A549 (cell line): ENCODE results near the gene PAK4. TPM values are rescaled to one million over a fixed set of nuclear protein-coding genes. Genes with fewer than 3 reads are reported as not detected.
A peak's percentile ranks its signal among the peaks of the same experiment; 100 is the strongest.

Experiments
- ATAC-seq, 2 experiments: fragments of 200-7000 bp in 1 of 2; fragments of >200 bp in 1 of 2; cut with Nextera tagmentation in 1 of 2; cut with Tn5 transposase in 1 of 2; 3 replicates each; pipeline versions ENCODE4 v1.8.0 to v1.9.1; 2018 to 2020; ENCODE audit warnings: mild to moderate bottlenecking in 1 of 2, moderate library complexity in 1 of 2
- CTCF ChIA-PET: fragments of 300-600 bp; sonication (Branson Sonifier 250); formaldehyde crosslinking; extraction: SDS; loops from one replicate; lab custom pipeline; 2021; ENCODE audit warnings: antibody characterized with exemption, inconsistent platforms; lab: Yijun Ruan, JAX
- POLR2A ChIA-PET: fragments of 350-600 bp; formaldehyde crosslinking; extraction: SDS; loops from one replicate; lab custom pipeline; 2021; ENCODE audit warnings: antibody characterized with exemption, inconsistent platforms; lab: Yijun Ruan, JAX
- DNase-seq, 2 experiments: peaks; one replicate each; pipeline versions ENCODE4 v3.0.0 to v3.0.0-alpha.2; 2011 to 2016; ENCODE audit warnings: low read depth in 1 of 2, low spot score in 1 of 2
- FAIRE-seq: peaks from 2 replicates; lab custom pipeline; 2011; peaks lifted over from hg19 to GRCh38; lab: Jason Lieb, UNC
- H3K27ac ChIP-seq, 2 experiments: fragments of >200 bp; sonication (Bioruptor Twin); formaldehyde crosslinking; 3 replicates each; pipeline ENCODE4 v1.5.1; 2016 to 2017
- H3K4me1 ChIP-seq: fragments of >200 bp; sonication (Bioruptor Twin); formaldehyde crosslinking; 3 replicates; pipeline ENCODE4 v1.6.1; 2016
- H3K4me2 ChIP-seq: fragments of >200 bp; sonication (Bioruptor Twin); formaldehyde crosslinking; 3 replicates; pipeline ENCODE4 v1.6.1; 2016
- H3K4me3 ChIP-seq: fragments of >200 bp; sonication (Bioruptor Twin); formaldehyde crosslinking; 3 replicates; pipeline ENCODE4 v1.5.1; 2016
- H3K9me3 ChIP-seq: fragments of >200 bp; sonication (Bioruptor Twin); formaldehyde crosslinking; 3 replicates; pipeline ENCODE4 v1.6.1; 2016
- BHLHE40 ChIP-seq: IDR thresholded peaks from 2 replicates; pipeline ENCODE4 v1.6.1; 2012; ENCODE audit warnings: low read depth, low read length, inconsistent platforms
- CBX2 ChIP-seq: fragments of 200-600 bp; sonication (generic); IDR thresholded peaks from 2 replicates; pipeline ENCODE4 v1.6.1; 2016; ENCODE audit warnings: low read depth, mild to moderate bottlenecking, borderline replicate concordance
- CBX8 ChIP-seq: fragments of 200-600 bp; sonication (generic); IDR thresholded peaks from 2 replicates; pipeline ENCODE4 v1.6.1; 2016
- CHD4 ChIP-seq: fragments of 200-600 bp; sonication (generic); IDR thresholded peaks from 2 replicates; pipeline ENCODE4 v1.6.1; 2016; ENCODE audit warnings: antibody characterized with exemption, mild to moderate bottlenecking, borderline replicate concordance
- CTCF ChIP-seq: fragments of >200 bp; sonication (Bioruptor Twin); formaldehyde crosslinking; IDR thresholded peaks from 3 replicates; pipeline ENCODE4 v1.5.1; 2016
- E2F6 ChIP-seq: IDR thresholded peaks from 2 replicates; pipeline ENCODE4 v1.6.1; 2012; ENCODE audit warnings: low read depth, borderline replicate concordance
- FOXS1 ChIP-seq: fragments of 250-450 bp; sonication (Bioruptor Pico); IDR thresholded peaks from 2 replicates; pipeline ENCODE4 v1.5.0; 2020; ENCODE audit warnings: mild to moderate bottlenecking, moderate library complexity
- HDAC2 ChIP-seq: fragments of 200-600 bp; sonication (generic); IDR thresholded peaks from 2 replicates; pipeline ENCODE4 v1.6.1; 2016
- KDM1A ChIP-seq: fragments of 200-600 bp; sonication (generic); IDR thresholded peaks from 2 replicates; pipeline ENCODE4 v1.6.1; 2016; ENCODE audit warnings: low read depth, mild to moderate bottlenecking
- MAFK ChIP-seq: fragments of 450-650 bp; IDR thresholded peaks from 2 replicates; pipeline ENCODE4 v1.6.1; 2014; ENCODE audit not compliant: partially characterized antibody
- POLR2A ChIP-seq: IDR thresholded peaks from 2 replicates; pipeline ENCODE4 v1.6.1; 2012; ENCODE audit warnings: mild to moderate bottlenecking, low read length
- RAD21 ChIP-seq, 2 experiments: fragments of >200 bp in 1 of 2; sonication (Bioruptor Twin) in 1 of 2; formaldehyde crosslinking in 1 of 2; IDR thresholded peaks in 1 of 2; conservative IDR thresholded peaks in 1 of 2; 2 replicates in 1 of 2; 3 replicates in 1 of 2; pipeline ENCODE4 v1.6.1; 2012 to 2018; ENCODE audit warnings: inconsistent platforms in 1 of 2
- RARB ChIP-seq: fragments of 250-450 bp; sonication (Bioruptor Pico); IDR thresholded peaks from 2 replicates; pipeline ENCODE4 v1.8.0; 2021; ENCODE audit warnings: mild to moderate bottlenecking, moderate library complexity
- SMC3 ChIP-seq: fragments of >200 bp; sonication (Bioruptor Twin); formaldehyde crosslinking; IDR thresholded peaks from 3 replicates; pipeline ENCODE4 v1.6.1; 2018; ENCODE audit warnings: inconsistent platforms
- SREBF2 ChIP-seq: fragments of 450-650 bp; IDR thresholded peaks from 2 replicates; pipeline ENCODE4 v1.6.1; 2014; ENCODE audit warnings: mild to moderate bottlenecking, moderate library complexity
- TFCP2L1 ChIP-seq: fragments of 250-450 bp; sonication (Bioruptor Pico); IDR thresholded peaks from 2 replicates; pipeline ENCODE4 v1.5.0; 2021; ENCODE audit warnings: mild to moderate bottlenecking
- TP53 ChIP-seq: fragments of 250-450 bp; sonication (Bioruptor Pico); IDR thresholded peaks from 2 replicates; pipeline ENCODE4 v1.5.0; 2021; ENCODE audit warnings: mild to moderate bottlenecking, moderate library complexity
- ZC3H11A ChIP-seq: fragments of 450-650 bp; IDR thresholded peaks from 2 replicates; pipeline ENCODE4 v1.6.1; 2014; ENCODE audit warnings: antibody characterized with exemption, mild to moderate bottlenecking
- WGBS: methylation state at CpG from one replicate; pipeline ENCODE4 v1.1.6; 2017; ENCODE audit errors: missing lambda C conversion rate; 5-methylcytosine and 5-hydroxymethylcytosine counted together
- polyA plus RNA-seq, 4 experiments: library from polyadenylated mRNA; depleted of rRNA in 3 of 4; stranded (reverse); fragments of >200 nt; fragmentation: RNase III in 1 of 4; extraction: RNeasy Plus Mini Kit Qiagen cat#74134 plus additional on column Dnase treatment in 1 of 4; gene quantifications; 2 replicates in 3 of 4; 3 replicates in 1 of 4; pipeline ENCODE4 v1.2.3, GENCODE V29; 2011 to 2017
- TF ChIP-seq, protein P1 (sequence below): IDR thresholded peaks from 2 replicates; pipeline ENCODE4 v1.6.1; 2012
- TF ChIP-seq, protein P2 (sequence below): fragments of 250-450 bp; sonication (Bioruptor Pico); IDR thresholded peaks from 2 replicates; pipeline ENCODE4 v1.5.0; 2021; ENCODE audit warnings: mild to moderate bottlenecking, moderate library complexity, borderline replicate concordance

Gene PAK4
- polyA plus RNA-seq, 2 of the 4 experiments (the other 2 are of a cell fraction), result 42.9 to 84.2 TPM

- H3K4me1 ChIP-seq, result peaks cover 44% of the 10 kb centered on the region
- H3K9me3 ChIP-seq, result no peaks in the 10 kb centered on the region
- 70% methylated on average over 7 of the region's 7 CpGs for WGBS
- ChIA-PET CTCF (interaction anchor here (0.6 to 6.3 kb wide), 11 partner anchors 9 to 201 kb away, joined by 3 to 39 read pairs (median 7); no protein-coding TSS in a partner anchor), POLR2A (no interaction called here)
- DNase-seq (no peak), FAIRE-seq (no peak), ATAC-seq (no peak)
- H3K4me2 ChIP-seq, result no peak overlapping the region
- H3K27ac ChIP-seq, result peak overlapping the region in 1 of 2 experiments; percentile 13; a peak in 1 of 6 replicates
- no peak for TF ChIP-seq RAD21 (conservative IDR thresholded peaks at IDR 0.05 in 1 of 2, IDR thresholded peaks at IDR 0.05 in 1 of 2)
- TF ChIP-seq, protein P1, sequence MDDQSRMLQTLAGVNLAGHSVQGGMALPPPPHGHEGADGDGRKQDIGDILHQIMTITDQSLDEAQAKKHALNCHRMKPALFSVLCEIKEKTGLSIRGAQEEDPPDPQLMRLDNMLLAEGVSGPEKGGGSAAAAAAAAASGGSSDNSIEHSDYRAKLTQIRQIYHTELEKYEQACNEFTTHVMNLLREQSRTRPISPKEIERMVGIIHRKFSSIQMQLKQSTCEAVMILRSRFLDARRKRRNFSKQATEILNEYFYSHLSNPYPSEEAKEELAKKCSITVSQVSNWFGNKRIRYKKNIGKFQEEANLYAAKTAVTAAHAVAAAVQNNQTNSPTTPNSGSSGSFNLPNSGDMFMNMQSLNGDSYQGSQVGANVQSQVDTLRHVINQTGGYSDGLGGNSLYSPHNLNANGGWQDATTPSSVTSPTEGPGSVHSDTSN, result no peak
- no peak overlapping the region for H3K4me3 ChIP-seq
Observed at GRCh38 chr19:39196320-39196719, 70.7 kb downstream of the PAK4 start.

DNA sequence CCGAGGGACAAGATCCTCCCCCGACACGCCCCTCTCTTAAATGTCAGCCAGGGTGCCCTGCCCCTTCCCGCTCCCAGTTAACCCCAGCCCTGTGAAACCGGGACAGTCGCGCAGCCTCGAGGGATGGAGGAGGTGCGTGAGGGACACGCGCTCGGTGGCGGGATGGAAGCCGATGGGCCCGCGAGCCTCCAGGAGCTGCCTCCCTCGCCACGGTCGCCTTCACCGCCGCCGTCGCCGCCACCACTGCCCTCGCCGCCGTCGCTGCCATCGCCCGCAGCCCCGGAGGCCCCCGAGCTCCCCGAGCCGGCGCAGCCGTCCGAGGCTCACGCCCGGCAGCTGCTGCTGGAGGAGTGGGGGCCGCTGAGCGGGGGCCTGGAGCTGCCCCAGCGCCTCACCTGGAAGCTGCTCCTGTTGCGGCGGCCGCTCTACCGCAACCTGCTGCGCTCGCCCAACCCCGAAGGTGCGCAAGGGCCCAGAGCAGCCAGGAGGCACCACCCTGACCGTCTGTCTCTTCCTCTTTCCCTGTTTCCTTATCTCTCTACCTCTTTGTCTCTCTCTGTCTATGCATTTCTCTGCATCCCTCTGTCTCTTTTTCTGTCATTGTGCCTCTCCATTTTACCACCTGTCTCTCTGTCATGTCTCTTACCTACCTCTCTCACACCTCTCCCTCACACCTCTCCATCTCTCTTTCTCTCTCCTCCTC, 71.4 kb downstream of the PAK4 start, which contains the start of gene NCCRP1:
Gene NCCRP1, plus strand, starts transcription at position 105 of the 703 bp plus-strand sequence. Its CDS starts 19 bp downstream, at position 124.
- 80% methylated on average over 51 of the region's 51 CpGs for WGBS
- TF ChIP-seq FOXS1 (CRISPR knock-in tag) (no peak), TP53 (CRISPR knock-in tag) (no peak), TFCP2L1 (CRISPR knock-in tag) (no peak), HDAC2 (no peak), MAFK (no peak), RARB (no peak), BHLHE40 (no peak), ZC3H11A (no peak), CBX8 (no peak)
- no peak within 1 kb of the TSS for H3K4me3 ChIP-seq
- H3K4me1 ChIP-seq, result peaks cover 44% of the 10 kb centered on the region
- FAIRE-seq, result no peak
- peak within 1 kb of the TSS in 1 of 2 experiments; percentile 39; a peak in 3 of 6 replicates for H3K27ac ChIP-seq
- ChIA-PET POLR2A (no interaction called here), CTCF (interaction anchor here (0.6 to 6.3 kb wide), 12 partner anchors 8 to 172 kb away, joined by 3 to 39 read pairs (median 7); no protein-coding TSS in a partner anchor)
- no peak for ATAC-seq
- H3K9me3 ChIP-seq, result no peaks in the 10 kb centered on the region
- no peak for DNase-seq
- H3K4me2 ChIP-seq, result peak within 1 kb of the TSS; percentile 25

DNA sequence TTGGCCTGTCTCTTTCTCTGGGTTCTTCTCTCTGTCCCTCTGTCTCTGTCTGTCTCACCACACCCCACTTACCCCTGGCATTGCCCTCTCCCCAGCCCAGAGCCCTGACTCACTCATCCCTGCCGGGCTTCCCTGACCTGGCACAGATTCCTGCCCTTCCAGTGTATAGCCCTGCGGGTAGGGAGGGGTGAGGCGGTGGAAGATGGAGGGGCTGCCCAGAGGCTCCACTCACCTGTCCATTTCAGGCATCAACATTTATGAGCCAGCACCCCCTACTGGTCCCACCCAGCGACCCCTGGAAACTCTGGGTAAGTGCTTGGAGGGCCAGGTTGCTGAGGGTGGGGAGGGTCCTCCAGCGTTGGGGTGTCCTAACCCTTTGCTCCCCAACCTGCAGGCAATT, 72.2 kb downstream of the PAK4 start:
- no peak for DNase-seq
- 46% methylated on average over 5 of the region's 5 CpGs for WGBS
- ChIA-PET POLR2A (no interaction called here), CTCF (interaction anchor here (0.7 to 6.3 kb wide), 19 partner anchors 10 to 236 kb away, joined by 3 to 39 read pairs (median 3); no protein-coding TSS in a partner anchor)
- H3K4me3 ChIP-seq, result no peak overlapping the region
- peak overlapping the region; percentile 25 for H3K4me2 ChIP-seq
- H3K9me3 ChIP-seq, result no peaks in the 10 kb centered on the region
- ATAC-seq, result peak; percentile 4 to 21; a peak in 2 of 6 replicates
- peaks cover 41% of the 10 kb centered on the region for H3K4me1 ChIP-seq
- no peak for TF ChIP-seq CBX2
- TF ChIP-seq SREBF2, result no peak
- TF ChIP-seq KDM1A, result no peak
- peak; percentile 33; the same call in 2 of the 3 replicates for TF ChIP-seq CTCF
- peak; percentile 22; the same call in 1 of the 3 replicates for TF ChIP-seq SMC3
- no peak for TF ChIP-seq CHD4
- peak; percentile 31 to 35; a peak in 3 of 5 replicates for TF ChIP-seq RAD21 (conservative IDR thresholded peaks at IDR 0.05 in 1 of 2, IDR thresholded peaks at IDR 0.05 in 1 of 2)
- no peak for TF ChIP-seq E2F6
- TF ChIP-seq, protein P2, sequence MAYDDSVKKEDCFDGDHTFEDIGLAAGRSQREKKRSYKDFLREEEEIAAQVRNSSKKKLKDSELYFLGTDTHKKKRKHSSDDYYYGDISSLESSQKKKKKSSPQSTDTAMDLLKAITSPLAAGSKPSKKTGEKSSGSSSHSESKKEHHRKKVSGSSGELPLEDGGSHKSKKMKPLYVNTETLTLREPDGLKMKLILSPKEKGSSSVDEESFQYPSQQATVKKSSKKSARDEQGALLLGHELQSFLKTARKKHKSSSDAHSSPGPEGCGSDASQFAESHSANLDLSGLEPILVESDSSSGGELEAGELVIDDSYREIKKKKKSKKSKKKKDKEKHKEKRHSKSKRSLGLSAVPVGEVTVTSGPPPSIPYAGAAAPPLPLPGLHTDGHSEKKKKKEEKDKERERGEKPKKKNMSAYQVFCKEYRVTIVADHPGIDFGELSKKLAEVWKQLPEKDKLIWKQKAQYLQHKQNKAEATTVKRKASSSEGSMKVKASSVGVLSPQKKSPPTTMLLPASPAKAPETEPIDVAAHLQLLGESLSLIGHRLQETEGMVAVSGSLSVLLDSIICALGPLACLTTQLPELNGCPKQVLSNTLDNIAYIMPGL (CRISPR knock-in tag), result no peak
- no peak for TF ChIP-seq POLR2A
- H3K27ac ChIP-seq, result peak overlapping the region in 1 of 2 experiments; percentile 39; a peak in 3 of 6 replicates
- no peak for FAIRE-seq
